Measurements from ENCODE around the gene NRF1.
"Not testable (repeated sequence)": the region's sequence is repeated elsewhere in the genome, so short reads cannot be mapped to it uniquely, and the experiment has no call there.

NRF1 gene

GRCh38 chr7:129616530-129616929 is 5.0 kb downstream of the NRF1 start:
- H3K4me3 ChIP-seq (ENCODE audit: insufficient read depth, low read depth, low read length, poor library complexity, severe bottlenecking), result no peak overlapping the region
- no peaks in the 10 kb centered on the region for H3K36me3 ChIP-seq (ENCODE audit: control insufficient read depth, insufficient read depth, low read length)
- peaks cover 16% of the 10 kb centered on the region for H3K4me1 ChIP-seq (ENCODE audit: control insufficient read depth, insufficient read depth, low read length, poor library complexity, severe bottlenecking)
- H3K27me3 ChIP-seq (replicated peaks; ENCODE audit: control insufficient read depth, insufficient read depth, low read length, poor library complexity, severe bottlenecking), result no peaks in the 10 kb centered on the region
- no peak overlapping the region for H3K27ac ChIP-seq (ENCODE audit: insufficient read depth, low read length, poor library complexity, severe bottlenecking)
- DNase-seq, result no peak
- no peaks in the 10 kb centered on the region for H3K9me3 ChIP-seq (ENCODE audit: control insufficient read depth, low read length)

DNA sequence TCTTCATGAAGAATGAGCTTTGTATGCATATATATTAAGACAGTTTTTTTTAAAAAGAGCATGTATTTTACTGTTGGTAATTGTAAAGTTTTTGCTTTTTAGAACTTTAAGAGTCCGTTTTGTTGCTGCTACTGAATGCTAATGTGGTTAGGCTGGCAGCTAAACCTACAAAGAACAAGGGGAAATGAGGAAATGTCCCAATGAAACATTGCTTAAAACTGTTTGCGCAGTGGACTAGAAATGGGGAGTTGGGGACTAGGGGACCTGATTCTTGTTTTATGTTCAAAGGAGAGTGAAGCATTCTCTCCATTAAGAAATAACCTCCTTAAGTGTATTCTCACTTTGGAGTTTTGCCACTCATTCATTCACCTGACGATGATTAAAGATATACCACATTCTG is 5.7 kb downstream of the NRF1 start:
- Histone ChIP-seq H3K4me1 (ENCODE audit: control insufficient read depth, insufficient read depth, low read length, poor library complexity, severe bottlenecking) (peaks cover 16% of the 10 kb centered on the region), H3K9me3 (ENCODE audit: control insufficient read depth, low read length) (no peaks in the 10 kb centered on the region)
- DNase-seq, result no peak

GRCh38 chr7:129617652-129618051 is 6.1 kb downstream of the NRF1 start:
- DNase-seq, result no peak
- Histone ChIP-seq H3K4me1 (ENCODE audit: control insufficient read depth, insufficient read depth, low read length, poor library complexity, severe bottlenecking) (peaks cover 16% of the 10 kb centered on the region), H3K4me3 (ENCODE audit: insufficient read depth, low read depth, low read length, poor library complexity, severe bottlenecking) (no peak overlapping the region), H3K36me3 (ENCODE audit: control insufficient read depth, insufficient read depth, low read length) (no peaks in the 10 kb centered on the region), H3K9me3 (ENCODE audit: control insufficient read depth, low read length) (no peaks in the 10 kb centered on the region), H3K27ac (ENCODE audit: insufficient read depth, low read length, poor library complexity, severe bottlenecking) (no peak overlapping the region), H3K27me3 (replicated peaks; ENCODE audit: control insufficient read depth, insufficient read depth, low read length, poor library complexity, severe bottlenecking) (no peaks in the 10 kb centered on the region)

More for the DNA sequence above, 5.7 kb downstream of the NRF1 start:
- Histone ChIP-seq H3K27ac (ENCODE audit: insufficient read depth, low read length, poor library complexity, severe bottlenecking) (no peak overlapping the region), H3K27me3 (replicated peaks; ENCODE audit: control insufficient read depth, insufficient read depth, low read length, poor library complexity, severe bottlenecking) (no peaks in the 10 kb centered on the region), H3K36me3 (ENCODE audit: control insufficient read depth, insufficient read depth, low read length) (no peaks in the 10 kb centered on the region), H3K4me3 (ENCODE audit: insufficient read depth, low read depth, low read length, poor library complexity, severe bottlenecking) (no peak overlapping the region)

GRCh38 chr7:129626896-129627295 is 15.4 kb downstream of the NRF1 start:
- peaks cover 4% of the 10 kb centered on the region for H3K4me1 ChIP-seq (ENCODE audit: control insufficient read depth, insufficient read depth, low read length, poor library complexity, severe bottlenecking)
- no peak overlapping the region for H3K27ac ChIP-seq (ENCODE audit: insufficient read depth, low read length, poor library complexity, severe bottlenecking)
- no peaks in the 10 kb centered on the region for H3K27me3 ChIP-seq (replicated peaks; ENCODE audit: control insufficient read depth, insufficient read depth, low read length, poor library complexity, severe bottlenecking)
- no peak overlapping the region for H3K4me3 ChIP-seq (ENCODE audit: insufficient read depth, low read depth, low read length, poor library complexity, severe bottlenecking)
- no peak for DNase-seq
- H3K36me3 ChIP-seq (ENCODE audit: control insufficient read depth, insufficient read depth, low read length), result no peaks in the 10 kb centered on the region
- no peaks in the 10 kb centered on the region for H3K9me3 ChIP-seq (ENCODE audit: control insufficient read depth, low read length)

GRCh38 chr7:129630341-129630740 is 18.8 kb downstream of the NRF1 start:
- Histone ChIP-seq H3K27ac (ENCODE audit: insufficient read depth, low read length, poor library complexity, severe bottlenecking) (no peak overlapping the region), H3K4me1 (ENCODE audit: control insufficient read depth, insufficient read depth, low read length, poor library complexity, severe bottlenecking) (peaks cover 4% of the 10 kb centered on the region), H3K27me3 (replicated peaks; ENCODE audit: control insufficient read depth, insufficient read depth, low read length, poor library complexity, severe bottlenecking) (no peaks in the 10 kb centered on the region), H3K9me3 (ENCODE audit: control insufficient read depth, low read length) (no peaks in the 10 kb centered on the region), H3K36me3 (ENCODE audit: control insufficient read depth, insufficient read depth, low read length) (no peaks in the 10 kb centered on the region), H3K4me3 (ENCODE audit: insufficient read depth, low read depth, low read length, poor library complexity, severe bottlenecking) (no peak overlapping the region)
- no peak for DNase-seq

- Histone ChIP-seq H3K9me3 (ENCODE audit: control insufficient read depth, low read length) (no peaks in the 10 kb centered on the region), H3K27me3 (replicated peaks; ENCODE audit: control insufficient read depth, insufficient read depth, low read length, poor library complexity, severe bottlenecking) (no peaks in the 10 kb centered on the region), H3K27ac (ENCODE audit: insufficient read depth, low read length, poor library complexity, severe bottlenecking) (no peak overlapping the region), H3K4me3 (ENCODE audit: insufficient read depth, low read depth, low read length, poor library complexity, severe bottlenecking) (no peak overlapping the region), H3K4me1 (ENCODE audit: control insufficient read depth, insufficient read depth, low read length, poor library complexity, severe bottlenecking) (no peaks in the 10 kb centered on the region), H3K36me3 (ENCODE audit: control insufficient read depth, insufficient read depth, low read length) (no peaks in the 10 kb centered on the region)
- DNase-seq, result no peak
These were observed 23.0 kb downstream of the NRF1 start for GRCh38 chr7:129634361-129635034.

- H3K27ac ChIP-seq (ENCODE audit: insufficient read depth, low read length, poor library complexity, severe bottlenecking), result no peak overlapping the region
- no peaks in the 10 kb centered on the region for H3K36me3 ChIP-seq (ENCODE audit: control insufficient read depth, insufficient read depth, low read length)
- no peaks in the 10 kb centered on the region for H3K9me3 ChIP-seq (ENCODE audit: control insufficient read depth, low read length)
- no peaks in the 10 kb centered on the region for H3K4me1 ChIP-seq (ENCODE audit: control insufficient read depth, insufficient read depth, low read length, poor library complexity, severe bottlenecking)
- DNase-seq, result peak in 2 of 3 donors; percentile 39 to 44
- no peaks in the 10 kb centered on the region for H3K27me3 ChIP-seq (replicated peaks; ENCODE audit: control insufficient read depth, insufficient read depth, low read length, poor library complexity, severe bottlenecking)
- no peak overlapping the region for H3K4me3 ChIP-seq (ENCODE audit: insufficient read depth, low read depth, low read length, poor library complexity, severe bottlenecking)
These were observed 23.9 kb downstream of the NRF1 start for GRCh38 chr7:129635300-129636029.

DNA sequence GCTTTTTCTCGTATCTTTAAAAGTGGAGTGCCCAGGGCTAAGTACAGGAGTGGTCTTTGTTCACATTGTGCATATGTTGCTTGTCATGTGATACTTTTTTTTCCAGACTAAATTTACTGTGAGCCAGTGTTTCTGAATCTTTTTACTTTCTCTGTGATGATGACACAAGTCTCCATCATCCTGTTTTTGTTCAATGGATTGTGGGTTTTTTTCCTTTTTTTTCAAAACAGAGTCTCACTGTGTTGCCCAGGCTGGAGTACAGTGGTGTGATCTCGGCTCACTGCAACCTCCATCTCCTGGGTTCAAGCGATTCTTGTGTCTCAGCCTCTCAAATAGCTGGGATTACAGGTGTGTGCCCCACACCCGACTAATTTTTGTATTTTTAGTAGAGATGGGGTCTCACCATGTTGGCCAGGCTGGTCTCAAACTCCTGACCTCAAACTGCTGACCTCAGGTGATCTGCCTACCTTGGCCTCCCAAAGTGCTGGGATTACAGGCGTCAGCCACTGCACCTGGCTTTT is 24.6 kb downstream of the NRF1 start:
- H3K27me3 ChIP-seq (replicated peaks; ENCODE audit: control insufficient read depth, insufficient read depth, low read length, poor library complexity, severe bottlenecking); DNase-seq; H3K4me3 ChIP-seq (ENCODE audit: insufficient read depth, low read depth, low read length, poor library complexity, severe bottlenecking); H3K4me1 ChIP-seq (ENCODE audit: control insufficient read depth, insufficient read depth, low read length, poor library complexity, severe bottlenecking); H3K27ac ChIP-seq (ENCODE audit: insufficient read depth, low read length, poor library complexity, severe bottlenecking); H3K9me3 ChIP-seq (ENCODE audit: control insufficient read depth, low read length); H3K36me3 ChIP-seq (ENCODE audit: control insufficient read depth, insufficient read depth, low read length): not testable (repeated sequence)

- H3K27me3 ChIP-seq (replicated peaks; ENCODE audit: control insufficient read depth, insufficient read depth, low read length, poor library complexity, severe bottlenecking), result no peaks in the 10 kb centered on the region
- H3K4me3 ChIP-seq (ENCODE audit: insufficient read depth, low read depth, low read length, poor library complexity, severe bottlenecking), result no peak overlapping the region
- H3K4me1 ChIP-seq (ENCODE audit: control insufficient read depth, insufficient read depth, low read length, poor library complexity, severe bottlenecking), result no peaks in the 10 kb centered on the region
- no peaks in the 10 kb centered on the region for H3K9me3 ChIP-seq (ENCODE audit: control insufficient read depth, low read length)
- no peaks in the 10 kb centered on the region for H3K36me3 ChIP-seq (ENCODE audit: control insufficient read depth, insufficient read depth, low read length)
- no peak overlapping the region for H3K27ac ChIP-seq (ENCODE audit: insufficient read depth, low read length, poor library complexity, severe bottlenecking)
- no peak for DNase-seq
These were observed 25.1 kb downstream of the NRF1 start for GRCh38 chr7:129636641-129637040.

DNA sequence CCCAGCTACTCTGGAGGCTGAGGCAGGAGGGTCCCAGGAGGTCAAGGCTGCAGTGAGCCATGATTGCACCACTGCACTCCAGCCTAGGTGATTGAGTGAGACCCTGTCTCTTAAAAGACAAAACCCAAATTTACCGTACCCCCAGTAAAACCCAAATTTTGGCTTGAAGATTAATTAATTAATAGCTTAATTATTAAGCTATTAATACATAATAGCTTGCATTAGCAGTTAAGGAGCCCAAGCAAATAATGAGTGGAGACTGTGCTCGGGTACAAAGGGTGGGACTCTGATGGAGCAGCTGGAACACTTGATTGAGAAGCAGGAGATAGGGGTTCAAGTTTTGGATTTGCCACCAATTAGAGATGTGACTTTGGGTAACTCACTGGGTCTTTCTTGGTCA is 28.9 kb downstream of the NRF1 start:
- Histone ChIP-seq H3K27me3 (replicated peaks; ENCODE audit: control insufficient read depth, insufficient read depth, low read length, poor library complexity, severe bottlenecking) (no peaks in the 10 kb centered on the region), H3K4me1 (ENCODE audit: control insufficient read depth, insufficient read depth, low read length, poor library complexity, severe bottlenecking) (no peaks in the 10 kb centered on the region), H3K9me3 (ENCODE audit: control insufficient read depth, low read length) (no peaks in the 10 kb centered on the region), H3K4me3 (ENCODE audit: insufficient read depth, low read depth, low read length, poor library complexity, severe bottlenecking) (no peak overlapping the region), H3K36me3 (ENCODE audit: control insufficient read depth, insufficient read depth, low read length) (no peaks in the 10 kb centered on the region), H3K27ac (ENCODE audit: insufficient read depth, low read length, poor library complexity, severe bottlenecking) (no peak overlapping the region)
- no peak for DNase-seq
